HG03139 (cell line): ENCODE data around the gene PHF2.

Experiments
- ATAC-seq: cut with Tn5 transposase; IDR thresholded peaks from one replicate; pipeline ENCODE4 v1.9.1; 2021; ENCODE audit not compliant: unreplicated experiment

PHF2 gene

GRCh38 chr9:93576258-93577077 lies at the start of gene PHF2:
PHF2 (plus strand) TSS chr9:93576584; CDS start chr9:93576774, 190 bp downstream.
- ATAC-seq = no peak

- ATAC-seq = no peak
These were observed 45.0 kb upstream of the PHF2 start for GRCh38 chr9:93531374-93531773.

GRCh38 chr9:93532141-93532540 lies 44.2 kb upstream of the PHF2 start:
- no peak for ATAC-seq

- ATAC-seq = no peak
These were observed 42.5 kb upstream of the PHF2 start for GRCh38 chr9:93533863-93534262.

- ATAC-seq = no peak
These were observed 40.2 kb upstream of the PHF2 start for GRCh38 chr9:93536167-93536566.

- ATAC-seq = no peak
These were observed 39.5 kb upstream of the PHF2 start for GRCh38 chr9:93536874-93537273.

GRCh38 chr9:93540305-93540704 lies 36.1 kb upstream of the PHF2 start:
- no peak for ATAC-seq

- no peak for ATAC-seq
These were observed 35.4 kb upstream of the PHF2 start for GRCh38 chr9:93541005-93541404.

GRCh38 chr9:93541581-93542349 lies 34.6 kb upstream of the PHF2 start:
- no peak for ATAC-seq

GRCh38 chr9:93543117-93543516 lies 33.3 kb upstream of the PHF2 start:
- ATAC-seq = no peak

- no peak for ATAC-seq
These were observed 30.0 kb upstream of the PHF2 start for GRCh38 chr9:93546356-93546755.

- ATAC-seq = no peak
These were observed 26.8 kb upstream of the PHF2 start for GRCh38 chr9:93549611-93550010.

- no peak for ATAC-seq
These were observed 23.5 kb upstream of the PHF2 start for GRCh38 chr9:93552923-93553322.

GRCh38 chr9:93555370-93555769 lies 21.0 kb upstream of the PHF2 start:
- ATAC-seq = no peak

GRCh38 chr9:93557366-93558137 lies 18.8 kb upstream of the PHF2 start:
- ATAC-seq = no peak

- ATAC-seq = no peak
These were observed 17.9 kb upstream of the PHF2 start for GRCh38 chr9:93558503-93558902.

GRCh38 chr9:93560991-93561390 lies 15.4 kb upstream of the PHF2 start:
- no peak for ATAC-seq

- ATAC-seq = no peak
These were observed 14.2 kb upstream of the PHF2 start for GRCh38 chr9:93562157-93562556.

GRCh38 chr9:93565089-93565488 lies 11.3 kb upstream of the PHF2 start:
- ATAC-seq = no peak

GRCh38 chr9:93566408-93567270 lies 9.7 kb upstream of the PHF2 start:
- ATAC-seq = peak; percentile 84
